HEK293 (cell line): ENCODE measurements around the gene AGAP9.

Experiments
- EGR2 ChIP-seq: fragments of 450-650 bp; formaldehyde crosslinking; IDR thresholded peaks from 2 replicates; pipeline ENCODE4 v1.5.1; 2016; ENCODE audit warnings: low read depth, missing biosample characterization, missing genetic modification characterization
- GFI1B ChIP-seq: fragments of 450-650 bp; formaldehyde crosslinking; IDR thresholded peaks from 2 replicates; pipeline ENCODE4 v1.5.1; 2016; ENCODE audit warnings: missing biosample characterization, missing genetic modification characterization
- IKZF3 ChIP-seq: fragments of 450-650 bp; IDR thresholded peaks from 2 replicates; pipeline ENCODE4 v1.5.0; 2018; ENCODE audit warnings: missing biosample characterization, mild to moderate bottlenecking, missing genetic modification characterization, moderate library complexity
- KLF1 ChIP-seq: fragments of 450-650 bp; formaldehyde crosslinking; IDR thresholded peaks from 2 replicates; pipeline ENCODE4 v1.5.1; 2016; ENCODE audit warnings: missing biosample characterization, missing genetic modification characterization
- KLF16 ChIP-seq: fragments of 450-650 bp; formaldehyde crosslinking; IDR thresholded peaks from 2 replicates; pipeline ENCODE4 v1.5.1; 2017; ENCODE audit warnings: missing biosample characterization, missing genetic modification characterization
- PRDM1 ChIP-seq: fragments of 450-650 bp; formaldehyde crosslinking; IDR thresholded peaks from 2 replicates; pipeline ENCODE4; 2016; ENCODE audit warnings: missing biosample characterization, missing genetic modification characterization
- ZBTB17 ChIP-seq: fragments of 450-650 bp; formaldehyde crosslinking; IDR thresholded peaks from 2 replicates; pipeline ENCODE4 v1.5.1; 2016; ENCODE audit warnings: missing biosample characterization, missing genetic modification characterization
- ZBTB20 ChIP-seq: fragments of 450-650 bp; formaldehyde crosslinking; IDR thresholded peaks from 2 replicates; pipeline ENCODE4 v1.5.1; 2016; ENCODE audit warnings: missing biosample characterization, missing genetic modification characterization
- ZNF146 ChIP-seq: fragments of 450-650 bp; formaldehyde crosslinking; IDR thresholded peaks from 2 replicates; pipeline ENCODE4 v1.5.1; 2016; ENCODE audit warnings: missing biosample characterization, missing genetic modification characterization
- ZNF239 ChIP-seq: fragments of 450-650 bp; formaldehyde crosslinking; IDR thresholded peaks from 2 replicates; pipeline ENCODE4 v1.5.1; 2016; ENCODE audit warnings: missing biosample characterization, missing genetic modification characterization
- ZNF341 ChIP-seq: fragments of 450-650 bp; formaldehyde crosslinking; IDR thresholded peaks from 2 replicates; pipeline ENCODE4; 2016; ENCODE audit warnings: low read depth, missing biosample characterization, missing genetic modification characterization
- ZNF366 ChIP-seq: fragments of 450-650 bp; formaldehyde crosslinking; conservative IDR thresholded peaks from 2 replicates; pipeline ENCODE4 v1.5.1; 2016; ENCODE audit warnings: missing biosample characterization, missing genetic modification characterization
- ZNF501 ChIP-seq: fragments of 450-650 bp; formaldehyde crosslinking; IDR thresholded peaks from 2 replicates; pipeline ENCODE4 v1.5.1; 2016; ENCODE audit warnings: missing biosample characterization, missing genetic modification characterization
- ZNF654 ChIP-seq: fragments of 450-650 bp; formaldehyde crosslinking; IDR thresholded peaks from 2 replicates; pipeline ENCODE4 v1.5.1; 2016; ENCODE audit warnings: low read depth, missing biosample characterization, missing genetic modification characterization
- ZNF76 ChIP-seq: fragments of 450-650 bp; formaldehyde crosslinking; IDR thresholded peaks from 2 replicates; pipeline ENCODE4; 2016; ENCODE audit warnings: low read depth, missing biosample characterization, missing genetic modification characterization, borderline replicate concordance
- TF ChIP-seq, protein P1 (sequence below): fragments of 450-650 bp; formaldehyde crosslinking; IDR thresholded peaks from 2 replicates; pipeline ENCODE4 v1.5.1; 2016; ENCODE audit warnings: missing biosample characterization, missing genetic modification characterization
- TF ChIP-seq, protein P2 (sequence below): fragments of 450-650 bp; formaldehyde crosslinking; IDR thresholded peaks from 2 replicates; pipeline ENCODE4 v1.5.1; 2017; ENCODE audit warnings: missing biosample characterization, mild to moderate bottlenecking, missing genetic modification characterization, moderate library complexity
- TF ChIP-seq, protein P3 (sequence below): fragments of 450-650 bp; formaldehyde crosslinking; conservative IDR thresholded peaks from 2 replicates; pipeline ENCODE4 v1.5.1; 2016; ENCODE audit warnings: low read depth, missing biosample characterization, missing genetic modification characterization
- TF ChIP-seq, protein P4 (sequence below): fragments of 450-650 bp; formaldehyde crosslinking; IDR thresholded peaks from 2 replicates; pipeline ENCODE4 v1.5.1; 2016; ENCODE audit warnings: missing biosample characterization, missing genetic modification characterization
- TF ChIP-seq, protein P5 (sequence below): fragments of 450-650 bp; formaldehyde crosslinking; IDR thresholded peaks from 2 replicates; pipeline ENCODE4 v1.5.1; 2016; ENCODE audit warnings: missing biosample characterization, missing genetic modification characterization
- TF ChIP-seq, protein P6 (sequence below): fragments of 450-650 bp; formaldehyde crosslinking; IDR thresholded peaks from 2 replicates; pipeline ENCODE4 v1.5.1; 2016; ENCODE audit warnings: missing biosample characterization, missing genetic modification characterization
- TF ChIP-seq, protein P7 (sequence below): fragments of 450-650 bp; formaldehyde crosslinking; IDR thresholded peaks from 2 replicates; pipeline ENCODE4 v1.5.1; 2016; ENCODE audit warnings: missing biosample characterization, missing genetic modification characterization, borderline replicate concordance

AGAP9 gene

DNA sequence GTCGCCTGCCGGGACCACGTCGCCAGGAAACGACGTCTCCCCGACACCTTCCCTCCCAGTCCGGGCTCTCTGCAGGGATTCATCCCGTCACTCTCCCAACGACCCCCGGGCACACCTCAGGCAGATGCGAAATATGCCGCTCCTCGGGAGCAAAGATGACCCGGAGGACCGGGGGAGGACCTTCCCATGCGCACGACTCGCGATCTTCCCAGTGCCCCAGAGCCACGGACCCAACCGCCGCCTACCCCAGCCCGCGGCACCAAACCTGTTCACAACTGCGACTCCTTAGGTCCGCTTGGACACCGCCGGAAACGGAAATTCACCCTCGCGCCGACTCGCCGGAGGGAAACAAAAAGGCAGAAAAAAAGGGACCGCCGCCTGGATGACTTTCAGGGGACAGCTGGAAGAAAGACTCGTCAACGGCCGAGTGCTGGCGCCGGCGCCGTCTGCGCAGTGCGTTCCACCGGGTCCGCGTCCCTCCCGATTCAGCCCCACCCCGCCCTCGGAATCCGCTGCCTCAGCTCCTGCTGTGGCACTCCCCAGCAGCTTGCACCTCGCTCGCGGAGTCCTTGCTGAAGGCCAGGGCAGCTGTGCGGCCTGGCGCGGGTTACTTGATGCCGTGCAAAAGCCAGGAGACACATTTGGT is 29.9 kb upstream of the AGAP9 start (continued):
- TF ChIP-seq, protein P1, sequence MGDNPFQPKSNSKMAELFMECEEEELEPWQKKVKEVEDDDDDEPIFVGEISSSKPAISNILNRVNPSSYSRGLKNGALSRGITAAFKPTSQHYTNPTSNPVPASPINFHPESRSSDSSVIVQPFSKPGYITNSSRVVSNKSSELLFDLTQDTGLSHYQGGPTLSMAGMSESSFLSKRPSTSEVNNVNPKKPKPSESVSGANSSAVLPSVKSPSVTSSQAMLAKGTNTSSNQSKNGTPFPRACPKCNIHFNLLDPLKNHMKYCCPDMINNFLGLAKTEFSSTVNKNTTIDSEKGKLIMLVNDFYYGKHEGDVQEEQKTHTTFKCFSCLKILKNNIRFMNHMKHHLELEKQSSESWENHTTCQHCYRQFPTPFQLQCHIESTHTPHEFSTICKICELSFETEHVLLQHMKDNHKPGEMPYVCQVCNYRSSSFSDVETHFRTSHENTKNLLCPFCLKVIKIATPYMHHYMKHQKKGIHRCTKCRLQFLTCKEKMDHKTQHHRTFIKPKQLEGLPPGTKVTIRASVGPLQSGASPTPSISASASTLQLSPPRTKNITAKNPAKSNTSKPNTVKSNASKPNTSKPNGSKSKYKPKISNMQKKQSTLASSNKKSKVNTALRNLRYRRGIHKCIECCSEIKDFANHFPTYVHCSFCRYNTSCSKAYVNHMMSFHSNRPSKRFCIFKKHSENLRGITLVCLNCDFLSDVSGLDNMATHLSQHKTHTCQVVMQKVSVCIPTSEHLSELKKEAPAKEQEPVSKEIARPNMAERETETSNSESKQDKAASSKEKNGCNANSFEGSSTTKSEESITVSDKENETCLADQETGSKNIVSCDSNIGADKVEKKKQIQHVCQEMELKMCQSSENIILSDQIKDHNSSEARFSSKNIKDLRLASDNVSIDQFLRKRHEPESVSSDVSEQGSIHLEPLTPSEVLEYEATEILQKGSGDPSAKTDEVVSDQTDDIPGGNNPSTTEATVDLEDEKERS (tag by site-specific recombination) = peak; percentile 67; the same call in 1 of the 2 replicates
- TF ChIP-seq ZNF366 (tag by site-specific recombination) (peak; percentile 76), EGR2 (peak; percentile 36; the same call in 1 of the 2 replicates), KLF16 (tag by site-specific recombination) (peak; percentile 89), ZNF146 (tag by site-specific recombination) (peak; percentile 58; the same call in 1 of the 2 replicates), ZNF341 (tag by site-specific recombination) (peak; percentile 51), PRDM1 (0 out of 2 replicates have a peak, but pooled peaks have one; percentile 15), ZNF654 (tag by site-specific recombination) (peak; percentile 10; the same call in 1 of the 2 replicates), ZNF239 (tag by site-specific recombination) (peak; percentile 77; the same call in 1 of the 2 replicates), ZNF76 (tag by site-specific recombination) (peak; percentile 88), ZNF501 (tag by site-specific recombination) (peak; percentile 100), GFI1B (peak; percentile 64; the same call in 1 of the 2 replicates), ZBTB17 (tag by site-specific recombination) (peak; percentile 89), ZBTB20 (tag by site-specific recombination) (peak; percentile 66; the same call in 1 of the 2 replicates), KLF1 (tag by site-specific recombination) (peak; percentile 43; the same call in 1 of the 2 replicates), IKZF3 (tag by site-specific recombination) (peak; percentile 82)
- TF ChIP-seq, protein P2, sequence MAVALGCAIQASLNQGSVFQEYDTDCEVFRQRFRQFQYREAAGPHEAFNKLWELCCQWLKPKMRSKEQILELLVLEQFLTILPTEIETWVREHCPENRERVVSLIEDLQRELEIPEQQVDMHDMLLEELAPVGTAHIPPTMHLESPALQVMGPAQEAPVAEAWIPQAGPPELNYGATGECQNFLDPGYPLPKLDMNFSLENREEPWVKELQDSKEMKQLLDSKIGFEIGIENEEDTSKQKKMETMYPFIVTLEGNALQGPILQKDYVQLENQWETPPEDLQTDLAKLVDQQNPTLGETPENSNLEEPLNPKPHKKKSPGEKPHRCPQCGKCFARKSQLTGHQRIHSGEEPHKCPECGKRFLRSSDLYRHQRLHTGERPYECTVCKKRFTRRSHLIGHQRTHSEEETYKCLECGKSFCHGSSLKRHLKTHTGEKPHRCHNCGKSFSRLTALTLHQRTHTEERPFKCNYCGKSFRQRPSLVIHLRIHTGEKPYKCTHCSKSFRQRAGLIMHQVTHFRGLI (tag by site-specific recombination) = peak; percentile 64; the same call in 1 of the 2 replicates
- TF ChIP-seq, protein P3, sequence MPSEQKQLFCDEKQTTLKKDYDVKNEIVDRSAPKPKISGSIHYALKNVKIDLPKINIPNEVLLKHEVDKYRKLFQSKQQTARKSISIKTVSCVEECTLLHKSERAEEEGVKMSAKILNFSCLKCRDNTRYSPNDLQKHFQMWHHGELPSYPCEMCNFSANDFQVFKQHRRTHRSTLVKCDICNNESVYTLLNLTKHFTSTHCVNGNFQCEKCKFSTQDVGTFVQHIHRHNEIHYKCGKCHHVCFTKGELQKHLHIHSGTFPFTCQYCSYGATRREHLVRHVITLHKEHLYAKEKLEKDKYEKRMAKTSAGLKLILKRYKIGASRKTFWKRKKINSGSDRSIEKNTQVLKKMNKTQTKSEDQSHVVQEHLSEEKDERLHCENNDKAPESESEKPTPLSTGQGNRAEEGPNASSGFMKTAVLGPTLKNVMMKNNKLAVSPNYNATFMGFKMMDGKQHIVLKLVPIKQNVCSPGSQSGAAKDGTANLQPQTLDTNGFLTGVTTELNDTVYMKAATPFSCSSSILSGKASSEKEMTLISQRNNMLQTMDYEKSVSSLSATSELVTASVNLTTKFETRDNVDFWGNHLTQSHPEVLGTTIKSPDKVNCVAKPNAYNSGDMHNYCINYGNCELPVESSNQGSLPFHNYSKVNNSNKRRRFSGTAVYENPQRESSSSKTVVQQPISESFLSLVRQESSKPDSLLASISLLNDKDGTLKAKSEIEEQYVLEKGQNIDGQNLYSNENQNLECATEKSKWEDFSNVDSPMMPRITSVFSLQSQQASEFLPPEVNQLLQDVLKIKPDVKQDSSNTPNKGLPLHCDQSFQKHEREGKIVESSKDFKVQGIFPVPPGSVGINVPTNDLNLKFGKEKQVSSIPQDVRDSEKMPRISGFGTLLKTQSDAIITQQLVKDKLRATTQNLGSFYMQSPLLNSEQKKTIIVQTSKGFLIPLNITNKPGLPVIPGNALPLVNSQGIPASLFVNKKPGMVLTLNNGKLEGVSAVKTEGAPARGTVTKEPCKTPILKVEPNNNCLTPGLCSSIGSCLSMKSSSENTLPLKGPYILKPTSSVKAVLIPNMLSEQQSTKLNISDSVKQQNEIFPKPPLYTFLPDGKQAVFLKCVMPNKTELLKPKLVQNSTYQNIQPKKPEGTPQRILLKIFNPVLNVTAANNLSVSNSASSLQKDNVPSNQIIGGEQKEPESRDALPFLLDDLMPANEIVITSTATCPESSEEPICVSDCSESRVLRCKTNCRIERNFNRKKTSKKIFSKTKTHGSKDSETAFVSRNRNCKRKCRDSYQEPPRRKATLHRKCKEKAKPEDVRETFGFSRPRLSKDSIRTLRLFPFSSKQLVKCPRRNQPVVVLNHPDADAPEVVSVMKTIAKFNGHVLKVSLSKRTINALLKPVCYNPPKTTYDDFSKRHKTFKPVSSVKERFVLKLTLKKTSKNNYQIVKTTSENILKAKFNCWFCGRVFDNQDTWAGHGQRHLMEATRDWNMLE (tag by site-specific recombination) = peak; percentile 78
- TF ChIP-seq, protein P4, sequence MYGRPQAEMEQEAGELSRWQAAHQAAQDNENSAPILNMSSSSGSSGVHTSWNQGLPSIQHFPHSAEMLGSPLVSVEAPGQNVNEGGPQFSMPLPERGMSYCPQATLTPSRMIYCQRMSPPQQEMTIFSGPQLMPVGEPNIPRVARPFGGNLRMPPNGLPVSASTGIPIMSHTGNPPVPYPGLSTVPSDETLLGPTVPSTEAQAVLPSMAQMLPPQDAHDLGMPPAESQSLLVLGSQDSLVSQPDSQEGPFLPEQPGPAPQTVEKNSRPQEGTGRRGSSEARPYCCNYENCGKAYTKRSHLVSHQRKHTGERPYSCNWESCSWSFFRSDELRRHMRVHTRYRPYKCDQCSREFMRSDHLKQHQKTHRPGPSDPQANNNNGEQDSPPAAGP (tag by site-specific recombination) = peak; percentile 90
- TF ChIP-seq, protein P5, sequence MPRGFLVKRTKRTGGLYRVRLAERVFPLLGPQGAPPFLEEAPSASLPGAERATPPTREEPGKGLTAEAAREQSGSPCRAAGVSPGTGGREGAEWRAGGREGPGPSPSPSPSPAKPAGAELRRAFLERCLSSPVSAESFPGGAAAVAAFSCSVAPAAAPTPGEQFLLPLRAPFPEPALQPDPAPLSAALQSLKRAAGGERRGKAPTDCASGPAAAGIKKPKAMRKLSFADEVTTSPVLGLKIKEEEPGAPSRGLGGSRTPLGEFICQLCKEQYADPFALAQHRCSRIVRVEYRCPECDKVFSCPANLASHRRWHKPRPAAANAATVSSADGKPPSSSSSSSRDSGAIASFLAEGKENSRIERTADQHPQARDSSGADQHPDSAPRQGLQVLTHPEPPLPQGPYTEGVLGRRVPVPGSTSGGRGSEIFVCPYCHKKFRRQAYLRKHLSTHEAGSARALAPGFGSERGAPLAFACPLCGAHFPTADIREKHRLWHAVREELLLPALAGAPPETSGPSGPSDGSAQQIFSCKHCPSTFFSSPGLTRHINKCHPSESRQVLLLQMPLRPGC = peak; percentile 53; the same call in 1 of the 2 replicates
- TF ChIP-seq, protein P6, sequence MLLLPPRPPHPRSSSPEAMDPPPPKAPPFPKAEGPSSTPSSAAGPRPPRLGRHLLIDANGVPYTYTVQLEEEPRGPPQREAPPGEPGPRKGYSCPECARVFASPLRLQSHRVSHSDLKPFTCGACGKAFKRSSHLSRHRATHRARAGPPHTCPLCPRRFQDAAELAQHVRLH (tag by site-specific recombination) = peak; percentile 89
- TF ChIP-seq, protein P7, sequence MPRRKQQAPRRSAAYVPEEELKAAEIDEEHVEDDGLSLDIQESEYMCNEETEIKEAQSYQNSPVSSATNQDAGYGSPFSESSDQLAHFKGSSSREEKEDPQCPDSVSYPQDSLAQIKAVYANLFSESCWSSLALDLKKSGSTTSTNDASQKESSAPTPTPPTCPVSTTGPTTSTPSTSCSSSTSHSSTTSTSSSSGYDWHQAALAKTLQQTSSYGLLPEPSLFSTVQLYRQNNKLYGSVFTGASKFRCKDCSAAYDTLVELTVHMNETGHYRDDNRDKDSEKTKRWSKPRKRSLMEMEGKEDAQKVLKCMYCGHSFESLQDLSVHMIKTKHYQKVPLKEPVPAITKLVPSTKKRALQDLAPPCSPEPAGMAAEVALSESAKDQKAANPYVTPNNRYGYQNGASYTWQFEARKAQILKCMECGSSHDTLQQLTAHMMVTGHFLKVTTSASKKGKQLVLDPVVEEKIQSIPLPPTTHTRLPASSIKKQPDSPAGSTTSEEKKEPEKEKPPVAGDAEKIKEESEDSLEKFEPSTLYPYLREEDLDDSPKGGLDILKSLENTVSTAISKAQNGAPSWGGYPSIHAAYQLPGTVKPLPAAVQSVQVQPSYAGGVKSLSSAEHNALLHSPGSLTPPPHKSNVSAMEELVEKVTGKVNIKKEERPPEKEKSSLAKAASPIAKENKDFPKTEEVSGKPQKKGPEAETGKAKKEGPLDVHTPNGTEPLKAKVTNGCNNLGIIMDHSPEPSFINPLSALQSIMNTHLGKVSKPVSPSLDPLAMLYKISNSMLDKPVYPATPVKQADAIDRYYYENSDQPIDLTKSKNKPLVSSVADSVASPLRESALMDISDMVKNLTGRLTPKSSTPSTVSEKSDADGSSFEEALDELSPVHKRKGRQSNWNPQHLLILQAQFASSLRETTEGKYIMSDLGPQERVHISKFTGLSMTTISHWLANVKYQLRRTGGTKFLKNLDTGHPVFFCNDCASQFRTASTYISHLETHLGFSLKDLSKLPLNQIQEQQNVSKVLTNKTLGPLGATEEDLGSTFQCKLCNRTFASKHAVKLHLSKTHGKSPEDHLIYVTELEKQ (tag by site-specific recombination) = peak; percentile 82; the same call in 1 of the 2 replicates
